Left renal pelvis (tissue), 4 donors: ENCODE data around the gene DNM3. TPM values are rescaled to one million over a fixed set of nuclear protein-coding genes. Genes with fewer than 3 reads are reported as not detected.

Source experiments
- DNase-seq, 4 donors: peaks; one replicate each; pipeline ENCODE4 v3.0.0-alpha.2; 2013; ENCODE audit warnings: low read depth in 4 of 4, low spot score in 3 of 4
- polyA plus RNA-seq, 4 donors: library from polyadenylated mRNA; unstranded; fragments of 120-200 nt; gene quantifications; one replicate each; pipeline ENCODE4 v1.2.1, GENCODE V29; 2013; ENCODE audit not compliant: insufficient read length in 4 of 4

DNM3 gene
- polyA plus RNA-seq, 4 donors, result 3.8 to 6.6 (median 4.6) TPM

- DNase-seq, result no peak
These were observed 557.9 kb downstream of the DNM3 start for GRCh38 chr1:172398970-172399755.

GRCh38 chr1:172399756-172400721 is 558.7 kb downstream of the DNM3 start:
- DNase-seq, result no peak

DNA sequence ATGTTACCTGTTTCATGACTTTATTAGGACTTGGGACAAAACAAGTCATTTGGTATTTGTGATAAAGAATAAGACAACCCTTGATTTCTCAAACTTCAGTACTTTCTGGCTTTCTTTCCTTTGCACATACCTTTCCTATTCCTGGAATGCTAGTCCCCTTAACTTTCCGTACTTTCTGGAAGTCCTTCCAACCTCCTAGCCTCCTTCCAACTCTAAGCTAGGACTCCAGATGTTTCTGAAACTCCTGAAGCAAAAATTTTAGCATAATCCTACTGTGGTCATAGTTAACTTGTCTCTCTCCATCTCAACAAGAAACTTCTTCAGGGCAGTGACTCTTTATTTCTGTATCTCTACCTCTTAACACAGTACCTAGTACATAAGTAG is 559.4 kb downstream of the DNM3 start:
- DNase-seq, result no peak

- DNase-seq, result no peak
These were observed 560.2 kb downstream of the DNM3 start for GRCh38 chr1:172401477-172401876.

DNA sequence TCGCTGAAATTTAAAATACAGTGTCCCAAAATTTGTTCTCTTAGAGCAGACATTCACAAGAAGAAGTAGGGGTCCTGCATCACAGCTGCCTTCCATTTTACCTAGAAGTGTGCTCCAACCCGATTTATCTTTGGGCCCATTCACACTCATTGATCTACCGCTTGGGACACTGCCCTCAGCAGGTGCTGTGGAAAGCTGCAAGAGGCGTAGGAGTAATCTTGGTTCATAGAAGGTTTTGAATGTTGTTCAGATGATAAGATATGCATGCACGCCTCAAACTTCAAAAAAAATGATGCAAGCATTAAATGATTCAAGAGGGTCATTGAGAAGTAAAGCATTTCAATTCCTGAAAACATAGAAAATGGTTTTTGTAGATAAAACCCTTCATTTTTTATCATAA is 560.6 kb downstream of the DNM3 start:
- no peak for DNase-seq

DNA sequence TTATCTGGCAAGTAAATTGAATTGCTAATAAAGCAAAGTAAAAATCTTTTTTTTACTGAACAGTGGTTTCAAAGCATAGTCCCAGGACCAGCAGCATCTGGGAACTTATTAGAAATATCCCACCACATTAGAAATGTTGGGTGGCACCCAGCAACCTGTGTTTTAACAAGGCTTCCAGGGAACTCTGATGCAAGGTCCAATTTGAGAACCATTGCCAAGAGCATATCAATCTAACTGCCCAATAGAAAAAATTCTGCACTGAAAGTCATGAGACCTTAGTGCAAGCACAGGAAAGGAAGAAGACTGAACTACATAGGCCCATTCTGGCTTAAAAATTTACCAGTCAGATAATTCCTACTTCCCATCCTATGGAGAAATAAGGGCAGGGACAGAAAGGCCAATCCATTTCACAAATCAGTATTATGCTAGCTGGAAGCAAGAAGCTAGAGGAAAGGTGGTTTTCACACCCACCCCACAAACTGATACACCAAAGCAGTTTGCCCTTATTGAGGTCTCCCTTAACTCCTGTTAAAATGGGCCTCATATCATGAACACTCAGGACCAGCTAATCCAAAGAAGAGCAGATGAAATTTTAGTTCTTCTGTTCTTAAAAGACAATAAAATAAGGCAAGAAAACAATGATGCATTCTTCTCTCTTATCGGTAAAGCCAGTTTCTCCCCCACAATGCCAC is 561.7 kb downstream of the DNM3 start:
- DNase-seq, result no peak

DNA sequence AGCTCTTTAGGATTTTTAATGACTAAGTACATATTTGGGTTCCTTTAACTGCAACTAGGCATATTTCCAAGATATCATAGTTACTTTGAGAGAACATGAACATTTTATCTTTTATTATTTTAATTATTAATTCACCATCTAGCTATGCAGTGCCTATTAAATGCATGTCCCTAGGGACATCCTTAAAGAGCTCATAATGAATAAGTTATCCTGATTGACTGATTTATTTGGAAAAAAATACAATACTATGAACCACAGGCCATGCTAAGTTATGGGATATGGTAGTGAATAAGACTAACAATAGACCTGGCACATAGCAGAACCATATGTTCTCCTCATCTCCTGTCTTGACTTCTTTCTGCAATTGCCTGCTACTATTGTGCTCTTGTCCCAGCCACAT is 562.8 kb downstream of the DNM3 start:
- DNase-seq, result no peak

DNA sequence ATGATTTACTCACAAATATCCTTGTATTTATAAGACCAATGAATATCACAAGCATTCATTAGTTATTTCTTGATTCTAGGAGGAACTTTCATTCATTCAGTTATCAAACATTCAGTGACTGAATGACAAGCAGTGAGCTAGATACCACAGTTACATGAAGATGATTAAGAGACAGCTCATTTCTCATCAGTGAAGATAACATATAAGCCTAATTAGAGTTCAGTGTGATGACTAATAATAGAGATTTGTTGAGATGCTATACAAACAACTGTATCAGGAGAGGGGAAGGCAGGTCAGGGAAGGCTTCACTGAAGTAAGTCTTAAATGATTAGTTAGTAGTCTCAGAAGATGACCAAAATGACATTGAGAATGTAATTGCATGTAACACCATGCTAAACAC is 564.6 kb downstream of the DNM3 start:
- DNase-seq, result no peak

DNA sequence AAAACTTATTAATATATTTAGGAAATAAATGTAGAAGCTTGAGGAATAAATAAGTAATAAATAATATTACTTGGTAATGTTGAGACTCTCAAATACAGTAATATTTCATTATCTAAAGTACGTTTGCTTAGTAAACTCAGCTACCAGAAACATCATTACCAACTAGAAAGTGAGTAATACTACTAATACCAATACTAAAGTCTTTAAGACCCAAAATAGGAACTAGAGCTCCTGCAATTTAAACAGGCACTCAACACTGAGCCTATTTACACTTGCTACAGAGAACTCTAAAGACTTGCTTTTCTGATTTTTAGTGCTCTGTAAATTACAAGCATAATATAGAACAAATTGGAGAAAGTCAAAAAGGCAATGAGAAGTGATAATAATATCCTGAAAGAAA is 565.7 kb downstream of the DNM3 start:
- no peak for DNase-seq

DNA sequence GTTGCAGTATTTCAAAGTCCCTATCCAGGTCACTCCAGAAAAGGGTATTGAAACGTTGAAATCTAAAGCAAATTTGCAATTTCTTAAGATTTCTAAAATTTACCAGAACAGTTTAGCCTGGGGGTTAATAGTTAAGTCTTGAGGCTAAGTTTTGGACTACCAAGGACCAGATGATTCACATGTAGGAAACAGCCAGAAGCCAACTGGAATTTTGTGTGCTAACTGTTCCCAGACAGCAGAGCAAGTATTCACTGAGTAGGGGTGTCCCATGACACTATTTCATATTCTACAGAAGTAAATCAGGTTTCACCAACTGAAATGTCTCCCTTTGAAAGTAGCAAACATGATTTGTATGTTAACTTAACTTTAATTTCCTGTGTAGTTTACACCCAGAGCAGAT is 567.7 kb downstream of the DNM3 start:
- DNase-seq, result no peak

- no peak for DNase-seq
These were observed 568.7 kb downstream of the DNM3 start for GRCh38 chr1:172410027-172410426.

GRCh38 chr1:172411791-172412338 is 570.6 kb downstream of the DNM3 start:
- DNase-seq, result no peak

- no peak for DNase-seq
These were observed 573.0 kb downstream of the DNM3 start for GRCh38 chr1:172414331-172414730.

- DNase-seq, result no peak
These were observed 575.3 kb downstream of the DNM3 start for GRCh38 chr1:172416496-172417035.

DNA sequence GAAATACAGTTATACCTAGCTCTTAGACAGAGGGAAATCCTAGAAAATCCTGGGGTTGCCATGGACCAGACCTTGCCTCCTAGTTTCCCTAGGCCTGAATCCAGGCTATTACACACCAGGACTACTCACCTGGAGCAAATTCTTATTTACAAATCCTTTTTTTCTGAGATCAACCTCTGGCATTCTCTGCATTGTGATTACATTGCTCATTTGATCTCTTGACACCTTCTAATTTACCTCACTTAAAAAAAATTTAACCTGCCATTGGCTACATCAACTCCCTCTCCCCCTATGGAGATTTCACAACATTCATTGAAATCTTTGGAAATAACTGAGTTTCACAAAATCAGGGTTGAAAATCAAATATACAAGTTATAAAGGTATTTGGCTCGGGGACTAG is 576.3 kb downstream of the DNM3 start:
- DNase-seq, result no peak

DNA sequence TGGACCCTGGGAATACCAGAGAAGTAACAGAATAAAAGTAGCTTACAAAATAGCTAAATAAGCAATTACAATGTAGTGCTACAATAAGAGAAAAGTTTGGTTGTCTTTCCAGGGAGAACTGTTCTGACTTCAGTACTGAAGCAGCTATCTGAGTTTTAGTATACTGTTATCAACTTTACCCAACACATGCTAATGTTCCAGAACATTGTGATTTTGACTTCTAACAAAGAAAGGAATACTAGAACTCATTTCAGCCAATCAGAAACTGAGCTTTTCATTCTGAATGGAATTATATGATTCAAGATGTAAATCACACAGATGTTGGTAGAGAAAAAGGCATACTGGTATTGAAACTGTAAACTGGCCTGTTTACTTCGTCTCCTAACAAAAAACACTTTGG is 579.1 kb downstream of the DNM3 start, which contains the start of gene C1orf105:
TSS of gene C1orf105 (plus strand) at position 301 of the 400 bp plus-strand sequence. CDS start 201 bp downstream, outside the sequence.
- DNase-seq, result no peak

- DNase-seq, result no peak
These were observed 580.8 kb downstream of the DNM3 start for GRCh38 chr1:172421974-172422604.

DNA sequence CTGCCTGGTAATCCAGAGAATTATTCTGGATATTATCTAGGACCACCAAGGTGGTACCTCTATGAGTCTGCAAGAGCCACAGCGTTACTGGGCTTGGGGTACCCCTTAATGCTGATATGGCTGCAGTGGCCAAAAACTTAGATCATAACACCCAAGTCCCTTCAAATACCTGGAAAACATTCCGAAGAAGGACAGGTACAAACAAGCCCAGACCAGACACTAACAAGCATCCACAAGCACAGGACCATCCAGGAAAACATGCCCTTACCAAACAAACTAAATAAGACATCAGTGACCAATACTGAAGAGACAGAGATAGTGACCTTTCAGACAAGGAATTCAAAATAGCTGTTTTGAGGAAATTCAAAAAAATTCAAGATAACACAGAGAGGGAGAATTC is 582.0 kb downstream of the DNM3 start:
- no peak for DNase-seq

GRCh38 chr1:172425339-172425738 is 584.0 kb downstream of the DNM3 start:
- DNase-seq, result no peak

DNA sequence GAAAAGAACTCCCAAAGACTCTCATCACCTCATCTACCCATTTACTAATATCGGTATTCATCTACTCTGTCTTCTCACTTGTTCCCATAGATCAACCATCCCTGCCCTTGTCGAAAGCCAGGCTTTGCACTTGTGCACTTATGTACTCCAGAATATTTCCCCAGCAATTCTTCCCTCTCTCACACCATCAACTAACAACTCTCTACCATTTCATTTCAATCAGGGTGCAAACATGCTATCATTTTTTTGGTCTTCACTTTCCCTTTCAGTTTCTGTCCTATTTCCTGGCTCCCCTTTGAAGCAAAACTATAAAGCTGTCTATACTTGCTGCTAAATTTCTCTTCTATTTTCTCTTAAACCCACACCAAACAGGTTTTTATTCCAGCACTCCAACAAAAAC is 585.9 kb downstream of the DNM3 start:
- DNase-seq, result no peak
